ENCODE data around the gene MTMR4. TPM values are rescaled to one million over a fixed set of nuclear protein-coding genes. Genes with fewer than 3 reads are reported as not detected.

The MTMR4 gene
- total RNA-seq, 4 donors from 2014 or later, result 29.7 to 57.6 (median 40.9) TPM

DNA sequence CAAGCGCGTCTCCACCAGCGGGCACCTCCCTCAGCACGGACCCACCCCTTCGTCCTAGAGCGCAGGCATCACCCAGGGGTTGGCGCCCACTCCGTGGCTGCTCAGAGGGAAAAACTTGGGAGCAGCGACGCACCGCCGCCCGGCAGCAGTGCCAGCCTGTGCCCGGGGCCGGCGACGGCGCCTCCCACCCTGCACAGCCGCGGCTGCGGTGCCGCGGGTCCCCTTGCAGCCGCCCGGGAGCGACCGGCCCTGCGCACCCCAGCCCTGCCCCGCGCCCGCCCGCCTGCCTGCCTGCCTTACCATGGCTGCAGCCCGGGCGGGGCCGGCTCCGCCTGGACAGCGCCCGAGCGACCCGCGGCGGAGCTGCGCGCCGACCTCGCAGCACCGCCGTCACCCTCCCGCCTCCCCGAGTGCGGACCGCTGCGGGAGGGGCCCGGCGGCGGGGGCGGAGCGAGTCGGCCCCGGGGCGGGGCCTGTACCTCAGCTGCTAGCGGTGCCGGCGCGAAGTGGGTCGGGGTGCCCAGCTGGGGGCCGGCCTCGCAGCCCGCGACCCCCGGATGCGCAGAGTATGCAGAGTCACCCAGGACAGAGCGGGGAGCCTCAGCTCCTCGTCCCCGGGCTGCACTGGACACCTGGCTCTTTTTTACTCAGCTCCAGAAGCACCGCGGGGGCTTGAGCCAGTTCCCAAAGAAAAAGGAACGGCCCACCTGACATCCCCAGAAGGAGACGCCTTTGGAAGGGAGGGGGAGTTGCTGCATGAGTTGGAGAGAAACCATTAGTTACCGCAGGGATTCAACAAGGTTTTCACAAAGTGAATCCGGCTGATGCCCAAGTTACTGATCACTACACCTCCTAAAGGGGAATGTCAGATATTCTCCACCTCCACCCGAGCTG is 17.5 kb upstream of the MTMR4 start:
- no peak for TF ChIP-seq CTCF (IDR thresholded peaks at IDR 0.05; ENCODE audit: low read depth)

- no peak for TF ChIP-seq CTCF (IDR thresholded peaks at IDR 0.05; ENCODE audit: low read depth)
Observed at GRCh38 chr17:58531122-58531521, 16.7 kb upstream of the MTMR4 start.

DNA sequence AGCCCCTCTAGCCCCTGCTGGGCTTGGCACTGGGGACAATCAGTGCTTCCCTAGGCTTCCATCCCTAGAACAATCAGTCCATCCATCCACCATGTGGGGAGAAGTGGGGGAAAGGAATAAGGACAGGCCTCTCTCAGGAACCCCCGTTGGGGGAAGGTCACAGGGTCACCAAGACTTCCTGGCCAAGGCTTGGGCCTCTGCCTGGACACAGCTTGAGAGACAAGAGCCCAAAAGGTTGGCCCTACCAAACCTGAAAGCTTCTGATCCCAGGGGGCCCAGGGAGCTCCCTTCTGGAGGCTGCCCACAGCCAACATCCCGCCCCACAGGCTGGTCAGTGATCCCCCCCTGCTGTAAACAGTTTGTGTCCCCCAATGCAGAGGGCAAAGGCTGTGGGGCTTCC is 16.2 kb upstream of the MTMR4 start:
- no peak for TF ChIP-seq CTCF (IDR thresholded peaks at IDR 0.05; ENCODE audit: low read depth)

DNA sequence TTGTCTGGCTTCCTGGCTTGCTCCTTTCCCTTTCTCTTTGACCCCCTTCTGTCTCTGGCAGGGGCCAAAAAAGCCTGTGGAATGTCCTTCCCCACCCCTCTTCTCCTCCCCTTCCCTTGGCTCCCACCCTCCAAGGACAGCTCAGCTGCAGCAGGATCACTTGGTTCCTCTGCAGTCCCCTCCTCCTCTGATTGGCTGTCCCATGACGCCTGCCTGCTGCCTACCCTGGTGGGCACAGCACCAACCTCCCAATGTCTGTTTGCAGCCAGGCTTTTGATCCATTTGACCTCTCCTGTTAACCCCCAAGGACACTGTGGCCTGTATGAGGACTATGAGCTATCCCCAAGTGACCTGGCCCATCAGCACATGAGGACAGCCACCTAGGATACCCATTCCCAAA is 14.8 kb upstream of the MTMR4 start:
- TF ChIP-seq CTCF (IDR thresholded peaks at IDR 0.05; ENCODE audit: low read depth), result no peak

- TF ChIP-seq CTCF (IDR thresholded peaks at IDR 0.05; ENCODE audit: low read depth), result no peak
Observed at GRCh38 chr17:58528443-58528842, 14.0 kb upstream of the MTMR4 start.

GRCh38 chr17:58527949-58528348 is 13.5 kb upstream of the MTMR4 start:
- no peak for TF ChIP-seq CTCF (IDR thresholded peaks at IDR 0.05; ENCODE audit: low read depth)

GRCh38 chr17:58527306-58527705 is 12.9 kb upstream of the MTMR4 start:
- no peak for TF ChIP-seq CTCF (IDR thresholded peaks at IDR 0.05; ENCODE audit: low read depth)

Measured in subcutaneous adipose tissue (tissue), 4 donors.